ENCODE measurements around the gene HNRNPU.

- TF ChIP-seq, protein P1, sequence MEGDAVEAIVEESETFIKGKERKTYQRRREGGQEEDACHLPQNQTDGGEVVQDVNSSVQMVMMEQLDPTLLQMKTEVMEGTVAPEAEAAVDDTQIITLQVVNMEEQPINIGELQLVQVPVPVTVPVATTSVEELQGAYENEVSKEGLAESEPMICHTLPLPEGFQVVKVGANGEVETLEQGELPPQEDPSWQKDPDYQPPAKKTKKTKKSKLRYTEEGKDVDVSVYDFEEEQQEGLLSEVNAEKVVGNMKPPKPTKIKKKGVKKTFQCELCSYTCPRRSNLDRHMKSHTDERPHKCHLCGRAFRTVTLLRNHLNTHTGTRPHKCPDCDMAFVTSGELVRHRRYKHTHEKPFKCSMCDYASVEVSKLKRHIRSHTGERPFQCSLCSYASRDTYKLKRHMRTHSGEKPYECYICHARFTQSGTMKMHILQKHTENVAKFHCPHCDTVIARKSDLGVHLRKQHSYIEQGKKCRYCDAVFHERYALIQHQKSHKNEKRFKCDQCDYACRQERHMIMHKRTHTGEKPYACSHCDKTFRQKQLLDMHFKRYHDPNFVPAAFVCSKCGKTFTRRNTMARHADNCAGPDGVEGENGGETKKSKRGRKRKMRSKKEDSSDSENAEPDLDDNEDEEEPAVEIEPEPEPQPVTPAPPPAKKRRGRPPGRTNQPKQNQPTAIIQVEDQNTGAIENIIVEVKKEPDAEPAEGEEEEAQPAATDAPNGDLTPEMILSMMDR (IDR thresholded peaks at IDR 0.05; ENCODE audit: low read length): no peak
- TF ChIP-seq EZH2 (IDR thresholded peaks at IDR 0.05; ENCODE audit: borderline replicate concordance, low read length): no peak
Measured at GRCh38 chr1:244862354-244862698, 2.0 kb downstream of the HNRNPU start.

Measured in OCI-LY1 (cell line).